ENCODE measurements around the gene EIF2D. TPM values are rescaled to one million over a fixed set of nuclear protein-coding genes. Genes with fewer than 3 reads are reported as not detected.

Gene EIF2D
- total and polyA plus RNA-seq, 2 of the 4 experiments (the other 2 are of a cell fraction), result 64.3 to 69.4 TPM

DNA sequence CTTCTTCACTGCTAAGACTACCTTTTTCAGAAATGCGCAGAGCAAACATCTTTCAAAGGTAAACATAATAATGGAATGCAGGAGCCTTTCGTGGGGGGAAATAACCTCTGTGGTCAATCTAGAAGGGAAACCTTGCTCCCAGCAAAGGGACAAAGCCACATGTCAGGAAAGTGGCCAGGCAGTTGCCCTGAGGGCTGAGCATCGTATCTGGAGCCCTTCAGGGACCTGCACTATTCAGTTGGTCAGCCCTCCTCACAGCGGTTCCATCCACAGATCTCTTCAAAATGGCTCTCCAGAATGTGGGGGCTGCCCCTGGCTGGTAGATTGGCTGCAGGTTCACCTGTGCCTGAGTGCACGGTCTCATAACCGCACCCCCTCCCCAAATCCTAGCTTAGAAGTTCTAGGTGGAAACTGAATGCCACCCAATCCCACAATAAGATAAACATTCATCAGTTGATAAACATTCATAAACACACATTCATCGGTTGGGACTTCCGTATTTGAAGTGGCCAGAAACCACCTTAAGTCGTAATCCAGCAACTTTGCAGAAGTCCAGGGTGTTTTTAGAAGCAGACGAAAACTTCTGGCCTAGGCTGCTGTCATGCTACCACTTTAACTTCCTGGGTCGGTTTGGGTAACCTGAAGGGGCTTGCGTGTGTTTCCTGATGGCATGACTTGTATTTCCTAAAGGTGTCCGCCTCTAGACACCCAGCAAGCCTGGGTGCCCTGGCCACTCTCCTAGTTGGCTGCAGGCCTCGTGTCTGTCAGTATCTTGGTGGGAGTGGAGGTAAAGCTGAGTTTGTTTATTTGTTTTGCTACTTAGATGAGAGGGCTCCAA is 54.4 kb downstream of the EIF2D start:
- in situ Hi-C loops (cut with MboI; ENCODE audit: low sequenced_read_pairs) (no loop called here), intact Hi-C loops (cut with micrococcal nuclease) (no loop called here), dilution Hi-C loops (cut with HindIII; ENCODE audit: low sequenced_read_pairs, unreplicated experiment) (no loop called here)
- POLR2A ChIA-PET (ENCODE audit: unreplicated experiment), result no interaction called here
- H4K91ac ChIP-seq (ENCODE audit: insufficient read depth, low read depth, low read length), result no peak overlapping the region
- WGBS, 2 experiments (ENCODE audit: extremely low coverage in 2 of 2, insufficient read length in 1 of 2), result 62% methylated on average over 9 of the region's 14 CpGs; no CpG with 5 or more reads in 1 of the 2 experiments
- no peak for DNase-seq
- H2BK120ac ChIP-seq (ENCODE audit: low read depth, low read length), result no peak overlapping the region
- H4K5ac ChIP-seq (ENCODE audit: low read depth, low read length), result no peak overlapping the region
- H3K56ac ChIP-seq (ENCODE audit: extremely low read depth, insufficient read depth, low read length), result no peak overlapping the region
- no peak overlapping the region for H4K8ac ChIP-seq (ENCODE audit: low read depth in 2 of 2, low read length in 2 of 2)
- H2AK5ac ChIP-seq (ENCODE audit: low read depth, low read length), result no peak overlapping the region
- no peak overlapping the region for H3K9ac ChIP-seq (ENCODE audit: low read depth, low read length)
- H2BK5ac ChIP-seq (ENCODE audit: low read depth, low read length, poor library complexity, severe bottlenecking), result no peak overlapping the region
- H2BK15ac ChIP-seq (ENCODE audit: low read depth, low read length), result no peak overlapping the region
- peaks cover 5% of the 10 kb centered on the region for H3K27me3 ChIP-seq (ENCODE audit: control insufficient read depth, insufficient read depth, low read length)
- peaks cover 4% of the 10 kb centered on the region; the same call in 1 of the 2 replicates for H3K4me1 ChIP-seq (ENCODE audit: control insufficient read depth, insufficient read depth, low read length)
- H3K23ac ChIP-seq (ENCODE audit: low read depth, low read length), result peak overlapping the region; percentile 41; the same call in 1 of the 2 replicates
- H3K36me3 ChIP-seq (ENCODE audit: control insufficient read depth, insufficient read depth, low read length), result no peaks in the 10 kb centered on the region
- H3K79me1 ChIP-seq (ENCODE audit: low read depth in 1 of 2, low read length in 2 of 2), result no peaks in the 10 kb centered on the region
- H3K14ac ChIP-seq (replicated peaks; ENCODE audit: low read depth, low read length), result 0 out of 2 replicates have a peak overlapping the region, but pooled peaks have one; percentile 4
- no peaks in the 10 kb centered on the region for H3K9me3 ChIP-seq (ENCODE audit: control insufficient read depth, insufficient read depth, low read length)
- H3K18ac ChIP-seq (ENCODE audit: low read depth, low read length), result no peak overlapping the region
- 0 out of 2 replicates have a peak, but pooled peaks cover 12% of the 10 kb centered on the region for H4K20me1 ChIP-seq (ENCODE audit: insufficient read depth, low read length)
- BruUV-seq (replicated peaks), result no TSS peak
- H3K9me1 ChIP-seq (ENCODE audit: insufficient read depth, low read length), result peaks cover 7% of the 10 kb centered on the region; the same call in 1 of the 2 replicates
- CTCF ChIA-PET, result no interaction called here
- H2BK20ac ChIP-seq (ENCODE audit: low read depth, low read length), result no peak overlapping the region
- H2AFZ ChIP-seq (replicated peaks; ENCODE audit: low read length, poor library complexity), result peak overlapping the region; percentile 83
- no peak overlapping the region for H3K4ac ChIP-seq (ENCODE audit: low read depth, low read length)
- ATAC-seq (ENCODE audit: low read depth), result peak; percentile 22
- peak overlapping the region; percentile 40 for H3K4me3 ChIP-seq (ENCODE audit: insufficient read depth, low read depth, low read length)
- H3K4me2 ChIP-seq (ENCODE audit: low read depth, low read length), result peak overlapping the region; percentile 75
- H3K27ac ChIP-seq (ENCODE audit: insufficient read depth, low read length), result no peak overlapping the region
- H2AK9ac ChIP-seq (replicated peaks; ENCODE audit: low read depth, low read length, poor library complexity), result peak overlapping the region; percentile 4
- TF ChIP-seq MAZ (IDR thresholded peaks at IDR 0.05; ENCODE audit: borderline replicate concordance, low read depth, low read length) (no peak), RCOR1 (IDR thresholded peaks at IDR 0.05; ENCODE audit: insufficient replicate concordance, low read length) (no peak), MAFK (IDR thresholded peaks at IDR 0.05; ENCODE audit: low read depth, low read length) (no peak), SMC3 (IDR thresholded peaks at IDR 0.05; ENCODE audit: low read depth, low read length) (no peak), MXI1 (IDR thresholded peaks at IDR 0.05; ENCODE audit: borderline replicate concordance, low read depth, low read length) (no peak), FOS (IDR thresholded peaks at IDR 0.05; ENCODE audit: low read depth, low read length) (no peak), RFX5 (IDR thresholded peaks at IDR 0.05; ENCODE audit: low read depth, low read length) (no peak), POLR2A (IDR thresholded peaks at IDR 0.05; ENCODE audit: low read depth, low read length) (no peak), NFE2L2 (IDR thresholded peaks at IDR 0.05; ENCODE audit: low read depth, low read length) (no peak), CEBPB (IDR thresholded peaks at IDR 0.05; ENCODE audit: low read depth, low read length) (no peak), CHD1 (IDR thresholded peaks at IDR 0.05; ENCODE audit: low read depth, low read length) (no peak), BHLHE40 (IDR thresholded peaks at IDR 0.05; ENCODE audit: low read depth, low read length) (no peak)
- TF ChIP-seq, protein P1, sequence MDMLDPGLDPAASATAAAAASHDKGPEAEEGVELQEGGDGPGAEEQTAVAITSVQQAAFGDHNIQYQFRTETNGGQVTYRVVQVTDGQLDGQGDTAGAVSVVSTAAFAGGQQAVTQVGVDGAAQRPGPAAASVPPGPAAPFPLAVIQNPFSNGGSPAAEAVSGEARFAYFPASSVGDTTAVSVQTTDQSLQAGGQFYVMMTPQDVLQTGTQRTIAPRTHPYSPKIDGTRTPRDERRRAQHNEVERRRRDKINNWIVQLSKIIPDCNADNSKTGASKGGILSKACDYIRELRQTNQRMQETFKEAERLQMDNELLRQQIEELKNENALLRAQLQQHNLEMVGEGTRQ (IDR thresholded peaks at IDR 0.05; ENCODE audit: low read depth, low read length), result no peak
- TF ChIP-seq, protein P2, sequence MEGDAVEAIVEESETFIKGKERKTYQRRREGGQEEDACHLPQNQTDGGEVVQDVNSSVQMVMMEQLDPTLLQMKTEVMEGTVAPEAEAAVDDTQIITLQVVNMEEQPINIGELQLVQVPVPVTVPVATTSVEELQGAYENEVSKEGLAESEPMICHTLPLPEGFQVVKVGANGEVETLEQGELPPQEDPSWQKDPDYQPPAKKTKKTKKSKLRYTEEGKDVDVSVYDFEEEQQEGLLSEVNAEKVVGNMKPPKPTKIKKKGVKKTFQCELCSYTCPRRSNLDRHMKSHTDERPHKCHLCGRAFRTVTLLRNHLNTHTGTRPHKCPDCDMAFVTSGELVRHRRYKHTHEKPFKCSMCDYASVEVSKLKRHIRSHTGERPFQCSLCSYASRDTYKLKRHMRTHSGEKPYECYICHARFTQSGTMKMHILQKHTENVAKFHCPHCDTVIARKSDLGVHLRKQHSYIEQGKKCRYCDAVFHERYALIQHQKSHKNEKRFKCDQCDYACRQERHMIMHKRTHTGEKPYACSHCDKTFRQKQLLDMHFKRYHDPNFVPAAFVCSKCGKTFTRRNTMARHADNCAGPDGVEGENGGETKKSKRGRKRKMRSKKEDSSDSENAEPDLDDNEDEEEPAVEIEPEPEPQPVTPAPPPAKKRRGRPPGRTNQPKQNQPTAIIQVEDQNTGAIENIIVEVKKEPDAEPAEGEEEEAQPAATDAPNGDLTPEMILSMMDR (conservative IDR thresholded peaks at IDR 0.05; ENCODE audit: low read depth, low read length), result no peak
- TF ChIP-seq, protein P3, sequence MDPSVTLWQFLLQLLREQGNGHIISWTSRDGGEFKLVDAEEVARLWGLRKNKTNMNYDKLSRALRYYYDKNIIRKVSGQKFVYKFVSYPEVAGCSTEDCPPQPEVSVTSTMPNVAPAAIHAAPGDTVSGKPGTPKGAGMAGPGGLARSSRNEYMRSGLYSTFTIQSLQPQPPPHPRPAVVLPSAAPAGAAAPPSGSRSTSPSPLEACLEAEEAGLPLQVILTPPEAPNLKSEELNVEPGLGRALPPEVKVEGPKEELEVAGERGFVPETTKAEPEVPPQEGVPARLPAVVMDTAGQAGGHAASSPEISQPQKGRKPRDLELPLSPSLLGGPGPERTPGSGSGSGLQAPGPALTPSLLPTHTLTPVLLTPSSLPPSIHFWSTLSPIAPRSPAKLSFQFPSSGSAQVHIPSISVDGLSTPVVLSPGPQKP (IDR thresholded peaks at IDR 0.05; ENCODE audit: borderline replicate concordance, low read depth, low read length), result no peak
